Esophagus muscularis mucosa (tissue), 4 donors: ENCODE data around the gene EPHB3. TPM values are rescaled to one million over a fixed set of nuclear protein-coding genes. Genes with fewer than 3 reads are reported as not detected.
"Not testable (repeated sequence)": the region's sequence is repeated elsewhere in the genome, so short reads cannot be mapped to it uniquely, and the experiment has no call there.

Experiments
- DNase-seq: peaks from one replicate; pipeline ENCODE4 v3.0.0-alpha.2; 2017; ENCODE audit errors: extremely low spot score
- H3K27ac ChIP-seq, 4 donors: fragments of 200-600 bp; sonication (generic); replicated peaks in 1 of 4; 1 replicate in 3 of 4; 2 replicates in 1 of 4; pipeline ENCODE4 v1.5.1; 2016 to 2019; ENCODE audit warnings: mild to moderate bottlenecking in 1 of 4
- H3K27me3 ChIP-seq, 4 donors: fragments of 200-600 bp; sonication (generic); one replicate each; pipeline versions ENCODE4 v1.5.1 to v1.6.0; 2016 to 2019
- H3K36me3 ChIP-seq, 4 donors: fragments of 200-600 bp; sonication (generic); one replicate each; pipeline ENCODE4 v1.5.1; 2016 to 2019
- H3K4me1 ChIP-seq, 4 donors: fragments of 200-600 bp; sonication (generic); one replicate each; pipeline ENCODE4 v1.5.1; 2016 to 2019
- H3K4me3 ChIP-seq, 4 donors: fragments of 200-600 bp; sonication (generic); 1 replicate in 2 of 4; 2 replicates in 2 of 4; pipeline ENCODE4 v1.5.1; 2016 to 2019; ENCODE audit warnings: mild to moderate bottlenecking in 4 of 4, moderate library complexity in 1 of 4
- H3K9me3 ChIP-seq, 4 donors: fragments of 200-600 bp; sonication (generic); 1 replicate in 3 of 4; 2 replicates in 1 of 4; pipeline ENCODE4 v1.5.1; 2016 to 2019
- EP300 ChIP-seq: sonication (generic); formaldehyde crosslinking; IDR thresholded peaks from one replicate; pipeline ENCODE4 v1.6.1; 2017; ENCODE audit warnings: antibody characterized with exemption
- POLR2A ChIP-seq: fragments of 450-650 bp; IDR thresholded peaks from one replicate; pipeline ENCODE4 v1.6.1; 2017; ENCODE audit warnings: antibody characterized with exemption, moderate library complexity, mild to moderate bottlenecking, low read depth
- POLR2AphosphoS5 ChIP-seq, 2 donors: sonication (generic); formaldehyde crosslinking; IDR thresholded peaks; one replicate each; pipeline ENCODE4 v1.6.1; 2017; ENCODE audit warnings: antibody characterized with exemption in 2 of 2
- WGBS: methylation state at CpG from one replicate; pipeline ENCODE4 v1.1.5; 2018; 5-methylcytosine and 5-hydroxymethylcytosine counted together
- intact Hi-C: fragments of 100-400 bp; cut with DNase I; formaldehyde crosslinking; loops from one replicate; pipeline ENCODE4 v1.15.1; 2023
- total RNA-seq, 4 donors: library from RNA; depleted of rRNA; stranded (reverse); fragments of >200 nt; gene quantifications; one replicate each; pipeline versions ENCODE4 v1.1.0 to v1.2.1, GENCODE V29; 2016
- TF ChIP-seq, protein P1 (sequence below), 3 experiments: fragments of 200-600 bp in 2 of 3; fragments of 450-650 bp in 1 of 3; sonication (generic) in 2 of 3; IDR thresholded peaks; one replicate each; pipeline ENCODE4 v1.5.1; 2017 to 2019; ENCODE audit warnings: antibody characterized with exemption in 3 of 3, mild to moderate bottlenecking in 2 of 3, moderate library complexity in 1 of 3

The EPHB3 gene
- total RNA-seq, 4 donors from 2014 or later: 1.5 to 6.1 (median 3.5) TPM

GRCh38 chr3:184619787-184620430 is 58.3 kb downstream of the EPHB3 start:
- 44% methylated on average over 6 of the region's 6 CpGs for WGBS
- no peak overlapping the region for H3K27ac ChIP-seq
- intact Hi-C loops: no loop called here

DNA sequence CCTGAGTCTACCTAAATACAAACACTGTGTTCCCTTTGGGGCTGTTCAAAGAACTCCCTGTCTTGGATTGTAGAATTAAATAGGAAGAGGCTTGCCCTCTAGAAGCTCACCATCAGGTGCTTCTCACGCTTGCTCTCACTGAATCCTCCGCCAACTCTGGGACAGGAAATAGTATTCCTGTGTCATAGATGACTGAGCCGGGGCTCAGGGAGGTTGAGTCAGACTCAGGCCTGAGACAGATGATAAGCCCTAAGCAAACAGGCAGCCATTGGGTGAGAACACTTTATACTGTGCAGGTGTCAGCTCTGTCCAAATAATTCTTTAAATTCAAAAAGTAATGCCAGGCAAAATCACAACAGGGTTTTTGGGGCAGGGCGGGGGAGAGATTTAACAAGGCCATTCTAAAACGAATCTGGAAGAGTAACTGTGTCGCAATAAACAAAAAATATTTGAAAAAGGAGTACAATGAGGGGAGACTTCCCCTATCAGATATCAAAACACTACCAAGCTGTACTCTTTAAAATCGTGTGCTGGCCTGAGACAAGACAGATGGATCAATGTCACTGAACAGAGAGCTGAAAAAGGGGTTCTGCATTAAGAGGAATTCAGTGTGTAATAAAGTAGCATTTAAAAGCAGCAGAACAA is 59.0 kb downstream of the EPHB3 start:
- intact Hi-C loops: no loop called here
- H3K36me3 ChIP-seq: no peaks in the 10 kb centered on the region
- DNase-seq: no peak
- WGBS: 77% methylated on average over 7 of the region's 7 CpGs
- H3K27ac ChIP-seq: no peak overlapping the region
- H3K4me1 ChIP-seq: peaks cover 15 to 27% (median 18%) of the 10 kb centered on the region in 4 donors
- H3K9me3 ChIP-seq: no peaks in the 10 kb centered on the region
- H3K27me3 ChIP-seq: no peaks in the 10 kb centered on the region
- TF ChIP-seq EP300 (no peak), POLR2A (no peak), POLR2AphosphoS5 (IDR thresholded peaks at IDR 0.05) (no peak)
- TF ChIP-seq, protein P1, sequence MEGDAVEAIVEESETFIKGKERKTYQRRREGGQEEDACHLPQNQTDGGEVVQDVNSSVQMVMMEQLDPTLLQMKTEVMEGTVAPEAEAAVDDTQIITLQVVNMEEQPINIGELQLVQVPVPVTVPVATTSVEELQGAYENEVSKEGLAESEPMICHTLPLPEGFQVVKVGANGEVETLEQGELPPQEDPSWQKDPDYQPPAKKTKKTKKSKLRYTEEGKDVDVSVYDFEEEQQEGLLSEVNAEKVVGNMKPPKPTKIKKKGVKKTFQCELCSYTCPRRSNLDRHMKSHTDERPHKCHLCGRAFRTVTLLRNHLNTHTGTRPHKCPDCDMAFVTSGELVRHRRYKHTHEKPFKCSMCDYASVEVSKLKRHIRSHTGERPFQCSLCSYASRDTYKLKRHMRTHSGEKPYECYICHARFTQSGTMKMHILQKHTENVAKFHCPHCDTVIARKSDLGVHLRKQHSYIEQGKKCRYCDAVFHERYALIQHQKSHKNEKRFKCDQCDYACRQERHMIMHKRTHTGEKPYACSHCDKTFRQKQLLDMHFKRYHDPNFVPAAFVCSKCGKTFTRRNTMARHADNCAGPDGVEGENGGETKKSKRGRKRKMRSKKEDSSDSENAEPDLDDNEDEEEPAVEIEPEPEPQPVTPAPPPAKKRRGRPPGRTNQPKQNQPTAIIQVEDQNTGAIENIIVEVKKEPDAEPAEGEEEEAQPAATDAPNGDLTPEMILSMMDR (IDR thresholded peaks at IDR 0.05): no peak
- H3K4me3 ChIP-seq: no peak overlapping the region

More at GRCh38 chr3:184619787-184620430, 58.3 kb downstream of the EPHB3 start:
- Histone ChIP-seq H3K27me3 (peaks cover 0 to 6% (median 0%) of the 10 kb centered on the region in 4 donors), H3K4me3 (no peak overlapping the region), H3K36me3 (no peaks in the 10 kb centered on the region), H3K4me1 (peaks cover 15 to 27% (median 18%) of the 10 kb centered on the region in 4 donors), H3K9me3 (no peaks in the 10 kb centered on the region)
- TF ChIP-seq EP300 (no peak), POLR2A (no peak), POLR2AphosphoS5 (IDR thresholded peaks at IDR 0.05) (no peak)
- TF ChIP-seq, protein P1 (IDR thresholded peaks at IDR 0.05): no peak
- DNase-seq: no peak

GRCh38 chr3:184622156-184622555 is 60.6 kb downstream of the EPHB3 start:
- DNase-seq, H3K27me3 ChIP-seq, H3K4me3 ChIP-seq, H3K36me3 ChIP-seq, H3K27ac ChIP-seq, intact Hi-C loops, H3K9me3 ChIP-seq: not testable (repeated sequence)
- peaks cover 15 to 27% (median 18%) of the 10 kb centered on the region in 4 donors for H3K4me1 ChIP-seq
- 89% methylated on average over 13 of the region's 13 CpGs for WGBS

DNA sequence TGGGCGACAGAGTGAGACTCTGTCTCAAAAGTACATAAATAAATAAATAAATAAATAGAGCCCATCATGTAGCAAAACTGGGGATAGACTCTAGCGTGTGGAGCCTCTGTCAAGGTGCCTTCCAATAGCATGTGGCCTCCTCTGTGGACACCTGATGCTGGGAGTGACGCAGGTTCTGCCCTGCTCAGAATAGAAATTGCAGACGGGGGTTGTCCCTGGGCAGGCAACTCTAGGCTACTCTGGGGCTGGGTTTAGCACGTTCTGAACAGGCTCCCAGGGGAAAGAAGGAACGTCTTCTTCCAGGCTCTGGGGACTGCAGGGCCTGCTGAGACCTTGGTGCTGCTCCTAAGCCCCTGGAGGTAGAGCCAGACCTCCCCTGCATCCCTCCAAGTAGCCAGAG is 65.3 kb downstream of the EPHB3 start:
- no peak overlapping the region for H3K4me3 ChIP-seq
- no peaks in the 10 kb centered on the region for H3K9me3 ChIP-seq
- H3K4me1 ChIP-seq: no peaks in the 10 kb centered on the region
- 91% methylated on average over 6 of the region's 6 CpGs for WGBS
- H3K27ac ChIP-seq: no peak overlapping the region
- H3K36me3 ChIP-seq: no peaks in the 10 kb centered on the region
- DNase-seq: no peak
- intact Hi-C loops: no loop called here
- TF ChIP-seq POLR2AphosphoS5 (IDR thresholded peaks at IDR 0.05): no peak
- TF ChIP-seq EP300: no peak
- TF ChIP-seq POLR2A: no peak
- TF ChIP-seq, protein P1 (IDR thresholded peaks at IDR 0.05): no peak
- H3K27me3 ChIP-seq: no peaks in the 10 kb centered on the region

GRCh38 chr3:184629555-184630160 is 68.1 kb downstream of the EPHB3 start:
- DNase-seq: no peak
- Histone ChIP-seq H3K4me1 (no peaks in the 10 kb centered on the region), H3K27me3 (peaks cover 0 to 4% (median 0%) of the 10 kb centered on the region in 4 donors), H3K4me3 (no peak overlapping the region), H3K27ac (no peak overlapping the region), H3K36me3 (no peaks in the 10 kb centered on the region), H3K9me3 (no peaks in the 10 kb centered on the region)
- 90% methylated on average over 10 of the region's 23 CpGs for WGBS
- TF ChIP-seq POLR2AphosphoS5 (IDR thresholded peaks at IDR 0.05) (no peak), POLR2A (no peak), EP300 (no peak)
- TF ChIP-seq, protein P1 (IDR thresholded peaks at IDR 0.05): no peak
- intact Hi-C loops: no loop called here
